ENCODE results near the gene RIMKLB.

DNA sequence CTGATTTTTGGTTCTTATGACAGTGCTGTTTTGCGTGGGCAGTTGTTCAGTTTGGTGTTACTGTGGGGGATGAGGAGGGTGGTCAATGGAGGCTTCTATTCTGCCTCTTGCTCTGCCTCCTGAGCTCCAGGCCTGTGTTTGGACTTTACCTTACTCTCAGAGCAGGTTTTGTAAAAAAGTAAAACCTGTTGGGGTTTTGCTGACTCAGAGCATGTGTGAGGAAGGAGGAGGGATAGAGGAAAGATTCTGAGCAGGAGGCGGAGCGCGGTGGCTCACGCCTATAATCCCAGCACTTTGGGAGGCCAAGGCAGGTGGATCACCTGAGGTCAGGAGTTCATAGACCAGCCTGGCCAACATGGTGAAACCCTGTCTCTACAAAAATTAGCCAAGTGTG, 131.3 kb downstream of the RIMKLB start:
- TF ChIP-seq, protein P1, sequence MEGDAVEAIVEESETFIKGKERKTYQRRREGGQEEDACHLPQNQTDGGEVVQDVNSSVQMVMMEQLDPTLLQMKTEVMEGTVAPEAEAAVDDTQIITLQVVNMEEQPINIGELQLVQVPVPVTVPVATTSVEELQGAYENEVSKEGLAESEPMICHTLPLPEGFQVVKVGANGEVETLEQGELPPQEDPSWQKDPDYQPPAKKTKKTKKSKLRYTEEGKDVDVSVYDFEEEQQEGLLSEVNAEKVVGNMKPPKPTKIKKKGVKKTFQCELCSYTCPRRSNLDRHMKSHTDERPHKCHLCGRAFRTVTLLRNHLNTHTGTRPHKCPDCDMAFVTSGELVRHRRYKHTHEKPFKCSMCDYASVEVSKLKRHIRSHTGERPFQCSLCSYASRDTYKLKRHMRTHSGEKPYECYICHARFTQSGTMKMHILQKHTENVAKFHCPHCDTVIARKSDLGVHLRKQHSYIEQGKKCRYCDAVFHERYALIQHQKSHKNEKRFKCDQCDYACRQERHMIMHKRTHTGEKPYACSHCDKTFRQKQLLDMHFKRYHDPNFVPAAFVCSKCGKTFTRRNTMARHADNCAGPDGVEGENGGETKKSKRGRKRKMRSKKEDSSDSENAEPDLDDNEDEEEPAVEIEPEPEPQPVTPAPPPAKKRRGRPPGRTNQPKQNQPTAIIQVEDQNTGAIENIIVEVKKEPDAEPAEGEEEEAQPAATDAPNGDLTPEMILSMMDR (IDR thresholded peaks at IDR 0.05), result no peak
- no peak for TF ChIP-seq POLR2A (IDR thresholded peaks at IDR 0.05)
